Skin epidermis (tissue), 12 donors: ENCODE data around the gene CDR2.
A peak's percentile ranks its signal among the peaks of the same experiment; 100 is the strongest.
"Not testable (repeated sequence)": the region's sequence is repeated elsewhere in the genome, so short reads cannot be mapped to it uniquely, and the experiment has no call there.

Source experiments
- H3K27ac ChIP-seq, 21 experiments: fragments of 200-600 bp; sonication (generic) in 11 of 21; one replicate each; pipeline ENCODE4 v1.5.0; 2020; ENCODE audit warnings: mild to moderate bottlenecking in 3 of 21, inconsistent platforms in 2 of 21, moderate library complexity in 2 of 21
- H3K4me3 ChIP-seq, 7 experiments: fragments of 200-600 bp; sonication (generic) in 2 of 7; one replicate each; pipeline ENCODE4 v1.5.0; 2020; ENCODE audit warnings: inconsistent platforms in 2 of 7, mild to moderate bottlenecking in 2 of 7, moderate library complexity in 1 of 7

The CDR2 gene

GRCh38 chr16:22314661-22315626 lies 59.5 kb downstream of the CDR2 start:
- peak overlapping the region in 1 of 7 experiments; percentile 9 for H3K4me3 ChIP-seq
- H3K27ac ChIP-seq, result peak overlapping the region in 5 of 21 experiments; percentile 6 to 63 (median 40)

- H3K27ac ChIP-seq, result peak overlapping the region in 6 of 21 experiments; percentile 8 to 40 (median 32)
- H3K4me3 ChIP-seq, result no peak overlapping the region
These were observed 60.4 kb downstream of the CDR2 start for GRCh38 chr16:22313876-22314470.

GRCh38 chr16:22312897-22313781 lies 61.3 kb downstream of the CDR2 start:
- H3K4me3 ChIP-seq, result no peak overlapping the region

GRCh38 chr16:22311520-22311919 lies 62.9 kb downstream of the CDR2 start:
- no peak overlapping the region for H3K27ac ChIP-seq
- no peak overlapping the region for H3K4me3 ChIP-seq

More at GRCh38 chr16:22312897-22313781, 61.3 kb downstream of the CDR2 start:
- peak overlapping the region in 1 of 21 experiments; percentile 28 for H3K27ac ChIP-seq

- H3K27ac ChIP-seq, result no peak overlapping the region
- no peak overlapping the region for H3K4me3 ChIP-seq
These were observed 65.4 kb downstream of the CDR2 start for GRCh38 chr16:22308824-22309520.

GRCh38 chr16:22307838-22308237 lies 66.6 kb downstream of the CDR2 start:
- Histone ChIP-seq H3K27ac (no peak overlapping the region), H3K4me3 (no peak overlapping the region)

- Histone ChIP-seq H3K4me3 (no peak overlapping the region), H3K27ac (no peak overlapping the region)
These were observed 67.6 kb downstream of the CDR2 start for GRCh38 chr16:22306788-22307187.

GRCh38 chr16:22304411-22304810 lies 70.0 kb downstream of the CDR2 start:
- Histone ChIP-seq H3K27ac (no peak overlapping the region), H3K4me3 (no peak overlapping the region)

- Histone ChIP-seq H3K4me3 (no peak overlapping the region), H3K27ac (no peak overlapping the region)
These were observed 71.5 kb downstream of the CDR2 start for GRCh38 chr16:22302776-22303363.

- not testable (repeated sequence) for H3K4me3 ChIP-seq, H3K27ac ChIP-seq
These were observed 73.0 kb downstream of the CDR2 start for GRCh38 chr16:22301423-22301822.

- Histone ChIP-seq H3K4me3 (no peak overlapping the region), H3K27ac (no peak overlapping the region)
These were observed 73.9 kb downstream of the CDR2 start for GRCh38 chr16:22300427-22301071.

- H3K27ac ChIP-seq, result peak overlapping the region in 8 of 21 experiments; percentile 0 to 98 (median 96)
These were observed 75.4 kb downstream of the CDR2 start for GRCh38 chr16:22299036-22299435.

GRCh38 chr16:22297871-22298733 lies 76.3 kb downstream of the CDR2 start:
- Histone ChIP-seq H3K4me3 (peak overlapping the region; percentile 77 to 99 (median 91)), H3K27ac (peak overlapping the region; percentile 78 to 100 (median 91))

More at GRCh38 chr16:22299036-22299435, 75.4 kb downstream of the CDR2 start:
- H3K4me3 ChIP-seq, result no peak overlapping the region

GRCh38 chr16:22297114-22297870 lies 77.1 kb downstream of the CDR2 start, which contains the start of gene POLR3E:
Gene POLR3E, plus strand, starts transcription at chr16:22297409. Its CDS starts 5,560 bp downstream, at chr16:22302969.
- Histone ChIP-seq H3K4me3 (peak within 1 kb of the TSS; percentile 77 to 99 (median 91)), H3K27ac (peak within 1 kb of the TSS; percentile 78 to 100 (median 91))

- Histone ChIP-seq H3K4me3 (peak overlapping the region; percentile 25 to 99 (median 91)), H3K27ac (peak overlapping the region in 13 of 21 experiments; percentile 1 to 97 (median 36))
These were observed 78.0 kb downstream of the CDR2 start for GRCh38 chr16:22296225-22297113.
